ENCODE results near the gene KIAA1328.
"Not testable (repeated sequence)": the region's sequence is repeated elsewhere in the genome, so short reads cannot be mapped to it uniquely, and the experiment has no call there.

Gene KIAA1328

DNA sequence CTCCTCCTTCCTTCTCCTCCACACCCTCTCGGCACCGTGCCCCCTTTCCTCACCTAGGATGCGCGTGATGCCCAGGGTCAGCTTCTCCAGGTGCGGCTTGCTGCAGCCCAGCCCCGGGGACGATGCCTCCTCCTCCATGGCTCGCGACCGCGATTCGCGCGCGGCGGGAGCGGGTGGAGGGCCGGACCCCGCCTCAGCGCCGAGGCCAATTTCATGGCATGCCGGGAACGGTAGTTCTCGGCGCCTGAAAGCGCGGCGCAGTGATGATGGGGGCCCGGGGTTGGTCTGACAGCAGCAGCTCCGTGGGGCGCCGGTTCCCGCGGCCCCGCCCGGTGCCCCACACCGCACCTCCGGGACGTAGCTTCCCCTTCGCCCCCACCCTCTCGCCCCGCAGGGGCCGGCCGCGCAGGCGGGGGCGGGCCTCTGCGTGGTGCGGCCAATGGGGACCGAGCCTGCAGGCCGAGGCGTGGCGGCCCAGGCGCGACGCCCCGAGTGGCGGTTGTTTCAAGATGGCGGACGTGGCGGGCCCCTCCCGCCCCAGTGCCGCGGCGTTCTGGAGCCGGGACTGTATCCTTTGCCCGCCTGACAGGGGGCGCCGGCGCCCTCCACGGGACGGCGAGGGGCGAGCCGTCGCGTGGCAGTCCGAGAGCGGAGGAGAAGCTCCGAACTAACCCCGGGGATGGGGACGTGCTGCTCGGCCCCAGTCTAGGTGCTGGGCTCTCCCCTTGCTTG is at the start of gene KIAA1328, which contains the start of gene TPGS2:
Gene KIAA1328 (plus strand): TSS at position 498 of the 732 bp plus-strand sequence. CDS start 12 bp downstream, at position 510.
Gene TPGS2 (minus strand): TSS at position 373 of the 732 bp plus-strand sequence. CDS start 235 bp downstream, at position 138.
- peak; percentile 78 to 86 for DNase-seq

DNA sequence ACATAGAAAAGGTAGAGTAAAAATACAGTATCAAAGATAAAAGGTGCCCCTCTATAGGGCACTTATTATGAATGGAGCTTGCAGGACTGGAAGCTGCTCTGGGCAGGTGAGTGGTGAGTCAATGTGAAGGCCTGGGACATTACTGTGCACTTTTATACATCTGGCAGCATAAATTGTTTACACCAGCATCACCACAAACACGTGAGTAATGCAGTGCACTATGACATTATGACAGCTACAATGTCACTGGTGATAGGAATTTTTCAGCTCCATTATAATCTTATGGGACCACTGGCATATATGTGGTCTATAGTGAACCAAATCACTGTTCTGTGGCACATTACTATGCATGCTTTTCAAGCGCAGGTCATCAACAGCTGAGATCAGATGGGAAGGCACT is 48.2 kb upstream of the KIAA1328 start:
- DNase-seq: no peak

DNA sequence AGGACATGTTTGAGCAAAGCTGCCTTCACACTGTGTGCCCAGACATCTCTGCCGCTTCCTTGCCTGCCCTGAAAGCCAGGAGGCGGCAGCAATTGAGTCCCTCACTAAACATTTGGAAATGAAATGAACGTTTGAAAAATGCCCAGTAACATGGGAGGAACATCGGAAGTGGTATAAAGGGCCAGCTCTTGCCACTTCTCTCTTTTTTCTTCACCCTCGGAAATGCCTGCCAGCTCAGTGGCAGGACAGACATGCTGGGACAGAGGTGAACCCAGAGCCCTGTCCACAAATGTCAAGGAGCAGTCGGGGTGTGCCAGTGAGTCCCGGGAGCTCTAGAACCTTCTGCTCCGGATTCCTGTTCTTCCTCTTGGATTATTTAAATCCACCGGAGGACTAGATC is 46.2 kb upstream of the KIAA1328 start:
- DNase-seq: no peak

DNA sequence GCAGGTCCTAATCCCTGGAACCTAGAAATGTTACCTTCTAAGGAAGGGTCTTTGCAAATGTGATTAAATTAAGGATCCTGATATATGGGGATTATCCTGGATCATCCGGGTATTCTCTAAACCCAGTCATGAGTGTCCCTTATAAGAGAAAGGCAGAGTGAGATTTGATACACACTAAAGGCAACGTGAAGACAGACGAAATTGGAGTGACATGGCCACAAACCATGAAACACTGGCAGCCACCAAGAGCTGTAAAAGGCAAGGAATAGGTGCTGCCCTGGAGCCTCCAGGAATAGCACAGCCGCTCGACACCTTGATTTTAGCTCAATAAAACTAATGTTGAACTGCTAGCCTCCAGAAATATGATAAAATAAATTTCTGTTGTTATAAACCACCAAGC is 45.1 kb upstream of the KIAA1328 start:
- DNase-seq: no peak

DNA sequence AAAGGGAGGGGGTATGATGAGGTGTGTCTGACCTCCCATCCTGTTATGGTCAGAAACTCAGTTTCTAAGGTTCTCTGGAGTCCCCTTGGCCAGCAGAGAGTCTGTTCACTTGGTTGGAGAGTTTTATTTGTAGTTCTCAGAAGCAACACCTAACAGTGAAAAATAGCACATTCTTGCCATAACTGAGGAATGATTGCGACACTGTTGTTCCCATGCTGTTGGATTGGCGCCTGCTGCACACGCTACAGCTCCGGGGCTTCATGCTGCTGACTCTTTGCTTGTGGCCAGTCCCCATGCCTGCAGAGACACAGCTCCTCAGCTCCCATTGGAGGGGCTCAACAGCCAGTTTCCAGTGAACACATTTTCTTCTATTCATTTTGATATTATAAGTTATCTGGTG is 42.2 kb upstream of the KIAA1328 start:
- no peak for DNase-seq

DNA sequence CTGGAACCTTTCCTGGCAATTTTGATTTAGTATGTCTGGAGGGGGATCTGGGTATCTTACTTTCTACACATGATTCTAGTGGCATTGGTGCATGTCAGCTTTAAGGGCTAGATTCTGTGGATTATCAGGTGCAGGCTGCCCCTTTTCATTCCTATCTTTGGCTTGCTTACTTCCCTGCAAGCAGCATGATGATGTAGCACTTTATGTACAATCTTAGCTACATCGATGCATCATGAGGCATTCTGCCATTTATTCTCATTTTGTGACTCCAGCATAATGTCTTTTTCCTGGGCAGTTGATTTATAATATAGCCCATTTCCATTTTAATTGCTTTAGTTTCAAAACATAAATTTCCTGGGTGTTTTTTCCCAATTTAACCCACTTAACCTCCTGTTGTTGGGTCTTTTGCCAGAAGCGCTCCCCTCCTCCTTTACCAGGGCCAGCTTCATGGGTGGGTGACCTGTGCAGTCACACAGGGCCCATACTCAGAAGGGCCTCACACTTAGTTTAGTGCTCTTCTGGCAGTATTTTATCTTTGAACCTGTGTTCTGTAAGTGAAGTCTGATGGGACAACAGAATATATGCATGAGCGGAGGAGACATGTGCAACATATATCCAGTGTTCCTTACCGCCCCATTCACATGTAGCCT is 36.2 kb upstream of the KIAA1328 start:
- no peak for DNase-seq

DNA sequence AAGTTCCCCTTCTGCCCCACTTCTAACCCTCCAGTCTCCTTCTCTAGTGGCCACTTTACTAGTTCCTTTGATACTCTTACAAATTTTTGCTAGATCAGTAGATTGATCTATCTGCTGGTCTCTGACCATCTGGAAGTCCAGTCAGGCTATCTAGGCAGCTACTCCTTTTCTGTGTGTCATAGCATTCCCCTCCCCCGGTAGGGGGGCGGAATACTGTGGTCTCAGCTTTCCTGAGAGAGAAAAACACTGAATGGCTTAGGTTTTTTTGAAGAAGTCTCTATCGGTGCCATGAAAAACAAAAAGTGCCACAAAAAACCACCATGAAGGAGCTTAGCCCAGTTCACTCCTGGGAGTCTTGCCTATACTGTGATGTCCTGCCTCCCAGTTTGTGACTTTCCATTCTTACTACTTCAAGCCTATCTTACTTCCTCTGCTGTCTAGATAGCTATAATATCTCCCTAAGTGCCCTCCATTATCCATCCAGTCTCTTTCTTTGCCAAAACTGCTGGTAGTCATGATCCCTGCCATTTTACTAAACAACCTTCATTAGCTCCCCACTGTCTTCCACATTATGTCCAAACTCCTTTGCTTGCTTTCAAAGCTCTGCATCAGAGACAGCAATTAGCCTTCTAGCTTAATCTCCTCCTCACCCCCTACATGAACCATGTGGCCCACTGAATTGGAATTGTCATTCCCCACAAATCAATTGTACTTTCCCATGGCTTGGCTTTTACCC is 30.0 kb upstream of the KIAA1328 start:
- DNase-seq: no peak

DNA sequence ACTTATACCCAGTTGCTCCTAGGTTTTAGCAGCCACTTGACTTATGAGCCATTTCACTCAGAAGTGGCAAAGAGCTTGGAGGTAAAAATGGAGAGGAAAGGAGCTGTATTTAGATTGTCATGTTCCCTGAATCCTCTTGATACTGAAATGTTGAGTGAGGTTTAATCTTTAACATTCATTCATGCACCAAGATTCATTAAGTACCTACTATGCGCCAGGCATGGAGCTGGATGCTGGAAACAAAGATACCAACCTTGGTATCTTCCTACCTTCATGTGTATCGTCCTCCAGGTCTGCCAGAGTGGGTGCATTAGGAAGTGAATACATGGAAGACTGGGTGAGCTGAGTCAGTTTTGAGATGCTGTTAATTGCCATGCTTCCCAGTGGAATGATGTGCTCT is 23.8 kb upstream of the KIAA1328 start:
- no peak for DNase-seq

DNA sequence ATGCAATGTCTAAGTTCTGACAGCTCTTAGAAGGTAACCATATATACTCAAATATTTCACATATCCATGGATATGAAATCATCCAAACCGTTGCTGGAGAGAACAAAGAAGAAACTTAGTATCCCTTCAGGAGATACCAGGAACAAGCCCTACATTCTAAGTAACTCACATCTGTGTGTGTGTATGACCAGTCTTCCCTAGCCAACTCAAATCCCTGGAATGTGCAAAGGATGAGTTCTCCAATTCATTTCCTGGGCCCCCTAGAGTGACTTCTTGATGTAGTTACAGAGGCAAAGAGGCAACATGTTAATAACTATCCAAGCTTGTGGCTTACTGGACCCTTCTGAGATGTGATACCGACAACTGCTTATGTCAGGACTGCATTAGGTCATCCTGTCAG is 20.2 kb upstream of the KIAA1328 start:
- no peak for DNase-seq

DNA sequence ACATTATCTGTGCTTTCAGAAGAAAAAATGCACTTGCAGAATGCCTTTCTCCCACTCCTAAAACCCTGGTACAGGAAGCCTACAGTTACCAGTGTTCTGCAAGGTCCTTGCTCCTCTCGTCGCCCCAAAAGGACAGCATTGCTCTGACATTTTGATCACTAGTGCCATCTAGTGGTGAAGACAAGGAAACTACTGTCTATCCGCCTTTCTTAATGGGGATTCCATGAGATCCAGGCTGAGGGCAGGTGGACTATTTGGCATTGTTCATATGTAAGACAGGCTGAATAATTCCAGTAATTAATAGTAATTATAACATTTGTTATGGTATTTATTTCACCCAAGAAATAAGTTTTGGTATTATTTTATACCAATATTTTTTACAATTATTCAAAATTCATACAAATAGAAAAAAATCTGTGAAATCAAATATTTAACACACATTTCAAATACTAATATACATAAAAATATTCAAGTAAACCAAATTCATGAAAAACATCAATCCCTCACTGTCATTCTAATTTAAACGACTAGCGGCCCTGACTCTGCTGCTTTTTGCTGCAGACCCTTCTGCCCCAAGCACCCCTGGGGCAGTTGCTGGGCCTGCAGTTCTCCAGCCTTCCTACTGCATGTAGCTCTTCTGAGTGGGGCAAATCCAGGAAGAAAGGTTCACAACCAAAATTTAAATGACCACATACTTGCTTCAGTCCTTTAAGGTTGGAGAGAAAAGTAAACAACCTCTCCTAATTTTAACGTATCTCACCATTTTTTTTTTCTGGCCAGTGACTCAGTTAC is 19.1 kb upstream of the KIAA1328 start:
- DNase-seq: peak in 1 of 2 donors; percentile 84

DNA sequence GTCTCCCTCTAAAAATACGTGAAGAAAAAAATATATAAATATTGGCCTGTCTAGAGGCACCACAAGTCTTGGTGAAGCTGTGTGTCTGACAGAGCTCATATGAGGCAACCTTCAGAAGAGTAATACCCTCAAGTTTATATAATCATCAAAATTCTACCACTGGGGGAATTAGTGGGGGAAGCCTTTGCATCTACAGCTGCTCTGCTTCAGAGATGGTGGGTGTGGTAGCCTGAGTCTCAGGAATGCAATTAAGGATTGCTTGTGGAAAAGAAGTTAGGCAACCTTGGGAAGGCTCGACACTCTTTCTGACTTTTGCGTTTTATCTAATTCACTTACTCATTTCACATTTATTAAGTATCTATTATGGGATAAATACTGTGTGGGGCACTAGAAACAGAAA is 17.5 kb upstream of the KIAA1328 start:
- DNase-seq: no peak

DNA sequence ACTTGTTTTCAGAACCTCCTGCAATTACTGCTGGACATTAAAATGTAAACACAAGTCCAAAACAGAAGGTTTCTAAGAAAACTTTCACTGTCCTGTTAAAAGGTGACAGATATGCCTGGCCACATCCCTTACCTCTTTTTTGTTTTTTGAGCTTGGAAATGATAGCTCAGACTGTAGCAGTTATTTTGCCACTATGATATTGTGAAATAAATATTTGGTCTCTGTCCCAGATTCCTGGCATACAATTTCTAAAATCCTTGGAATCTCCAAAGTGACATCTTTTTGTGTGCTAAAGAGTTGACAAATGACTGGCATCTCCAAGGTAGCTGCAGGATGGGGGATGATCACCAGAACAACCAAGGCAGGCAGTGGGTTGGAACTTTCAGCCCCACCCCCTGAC is 17.0 kb upstream of the KIAA1328 start:
- no peak for DNase-seq

DNA sequence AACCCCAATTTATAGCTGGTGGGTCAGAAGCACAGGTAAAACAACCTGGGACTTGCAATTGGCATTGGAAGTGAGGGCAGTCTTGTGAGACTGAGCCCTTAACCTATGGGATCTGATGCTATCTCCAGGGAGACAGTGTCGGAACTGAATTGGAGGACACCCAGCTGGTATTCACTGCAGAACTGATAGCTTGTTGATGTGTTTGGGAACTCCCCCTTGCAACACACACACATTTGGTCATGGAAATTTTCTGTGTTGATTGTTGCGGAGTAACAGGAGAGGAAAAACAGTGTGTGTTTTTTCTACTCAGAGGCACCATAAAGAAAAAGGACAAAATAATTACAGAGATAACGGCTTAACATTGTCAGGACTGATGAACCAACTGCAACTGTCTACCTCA is 16.2 kb upstream of the KIAA1328 start:
- DNase-seq: no peak

DNA sequence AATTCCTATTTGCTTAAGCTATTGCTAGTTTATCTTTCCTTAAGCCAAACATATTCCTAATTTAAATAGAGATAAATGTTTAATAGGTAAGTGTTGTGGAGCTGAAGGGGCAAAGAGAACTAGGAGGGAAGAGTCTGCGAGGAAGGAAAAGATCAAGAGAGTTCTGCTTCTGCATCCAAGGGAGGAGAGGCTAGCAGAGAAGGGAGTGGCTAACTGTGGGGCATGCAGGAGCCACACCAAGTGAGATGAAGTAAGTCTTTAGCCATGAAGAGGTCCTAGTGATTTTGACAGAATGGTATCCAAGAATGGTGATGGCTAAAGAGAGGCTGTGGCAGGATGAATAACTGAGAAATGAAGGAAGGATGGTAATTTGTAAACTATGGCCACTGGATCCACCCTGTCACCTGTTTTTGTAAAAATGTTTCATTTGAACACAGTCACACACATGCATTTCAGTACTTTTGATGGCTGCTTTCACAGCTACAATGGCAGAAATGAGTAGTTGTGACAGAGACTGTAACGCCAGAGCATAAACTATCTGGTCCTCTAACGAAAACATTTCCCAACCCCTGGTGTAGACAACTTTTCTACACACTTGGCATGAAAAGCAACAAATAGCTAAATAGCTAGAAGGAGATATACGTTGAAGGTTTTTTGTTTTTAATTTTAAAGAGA is 15.7 kb upstream of the KIAA1328 start:
- no peak for DNase-seq

DNA sequence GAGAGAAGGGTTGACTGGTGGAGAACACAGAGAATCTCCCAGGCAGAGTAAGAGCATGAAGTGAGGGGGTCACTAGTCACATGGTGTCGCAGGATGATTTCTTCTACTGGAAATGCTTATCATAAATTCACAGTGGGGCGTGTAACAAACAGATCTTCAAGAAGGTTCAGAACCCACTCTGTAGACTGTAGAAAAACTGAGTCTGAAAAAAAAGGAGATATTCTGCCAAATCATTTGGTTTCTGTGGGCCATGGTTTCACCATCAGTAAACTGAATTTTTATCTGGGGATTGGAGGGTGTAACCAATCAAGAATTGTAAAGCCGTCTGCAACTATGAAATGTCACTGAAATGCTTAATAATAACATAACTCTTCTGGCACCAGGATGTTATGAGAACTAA is 15.1 kb upstream of the KIAA1328 start:
- DNase-seq: no peak

DNA sequence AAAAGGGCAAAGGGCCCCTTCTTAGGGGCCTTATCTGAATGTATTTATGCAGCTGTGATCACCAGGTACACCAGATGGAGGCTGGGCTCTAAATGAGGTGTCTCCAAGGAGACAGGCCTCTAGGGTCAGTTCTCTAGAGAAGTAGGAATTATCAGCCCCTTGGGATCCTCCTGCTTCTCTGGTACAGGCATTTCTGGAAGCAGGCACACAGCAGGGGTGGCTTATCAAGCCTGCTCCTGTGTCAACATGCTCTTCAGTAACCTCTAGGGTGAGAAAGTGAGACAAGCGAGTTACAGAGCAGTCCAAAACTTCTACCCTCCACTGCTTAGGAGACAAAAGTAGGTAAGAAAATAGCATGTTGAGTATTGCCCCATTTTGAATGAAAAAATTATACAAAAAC is 13.9 kb upstream of the KIAA1328 start:
- no peak for DNase-seq

DNA sequence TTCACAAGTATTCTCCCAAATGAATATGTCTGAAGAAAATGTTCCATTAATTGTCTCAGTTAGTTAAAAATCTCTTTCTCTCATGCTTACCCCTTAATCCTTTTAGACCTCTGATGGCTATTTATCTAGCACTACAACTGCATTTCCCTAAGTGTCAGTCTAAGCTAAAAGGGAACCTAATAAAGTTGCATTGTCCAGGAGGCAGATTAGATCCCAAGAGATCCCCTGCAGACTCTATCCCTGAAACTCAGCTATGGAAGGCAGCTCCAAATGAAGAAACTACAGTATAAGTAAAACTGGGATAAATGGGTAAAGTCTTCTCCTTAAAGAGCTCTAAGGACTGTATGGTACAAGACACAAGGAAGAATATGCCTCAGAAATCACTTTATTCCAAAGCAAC is 12.8 kb upstream of the KIAA1328 start:
- DNase-seq: not testable (repeated sequence)

DNA sequence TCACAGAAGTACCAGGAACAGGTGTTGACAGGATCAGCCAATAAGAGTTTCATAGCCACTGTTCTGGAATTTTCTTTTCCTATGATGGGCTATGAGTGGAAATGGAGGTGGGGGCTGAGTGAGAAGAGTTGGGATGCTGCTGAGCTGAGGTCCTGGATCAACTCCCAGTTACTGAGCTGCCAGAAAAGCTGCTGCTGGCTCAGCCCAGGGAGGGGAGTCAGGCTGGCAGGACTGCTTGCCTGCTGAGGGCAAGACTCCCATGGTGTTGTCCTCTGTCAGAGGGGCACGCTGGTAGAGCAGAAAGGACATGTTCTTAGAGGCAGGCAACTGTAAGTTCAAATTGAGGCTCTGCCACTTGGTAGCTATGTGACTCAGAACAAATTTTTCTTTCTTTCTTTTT is 11.9 kb upstream of the KIAA1328 start:
- no peak for DNase-seq

DNA sequence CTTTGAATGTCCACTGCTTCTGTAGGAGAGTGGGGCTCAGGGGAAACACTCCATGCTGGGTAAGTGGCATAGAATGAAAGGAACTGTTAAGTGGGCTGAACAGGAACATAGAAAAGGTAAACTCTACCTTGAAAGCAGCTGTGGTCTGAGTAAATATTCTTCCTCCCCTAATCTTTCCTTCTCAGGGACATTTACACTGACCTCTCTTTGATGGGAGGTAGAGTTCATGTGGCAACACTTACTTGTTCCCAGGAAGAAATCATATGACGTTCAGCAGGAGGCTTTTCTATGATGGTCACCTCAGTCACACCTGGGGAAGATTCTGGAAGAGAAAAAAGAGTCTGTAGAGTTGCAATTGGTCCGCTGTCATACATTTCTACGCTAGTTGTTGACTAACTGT is 10.3 kb upstream of the KIAA1328 start:
- no peak for DNase-seq

DNA sequence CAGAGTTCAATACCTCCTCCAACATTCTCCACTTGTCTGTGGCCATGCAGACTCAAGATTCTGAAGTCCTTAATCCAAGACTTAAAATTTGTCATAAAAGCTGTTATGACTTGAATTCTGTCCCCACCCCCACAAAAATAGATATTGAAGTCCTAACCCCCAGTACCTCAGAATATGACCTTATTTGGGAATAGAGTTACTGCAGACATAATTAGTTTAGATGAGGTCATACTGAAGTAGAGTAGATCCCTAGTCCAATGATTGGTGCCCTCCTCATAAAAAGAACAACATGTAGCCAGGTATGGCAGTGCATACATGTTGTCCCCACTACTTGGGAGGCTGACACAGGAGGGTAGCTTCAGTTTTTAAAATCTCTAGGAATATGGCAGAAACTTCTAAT is 9.3 kb upstream of the KIAA1328 start:
- DNase-seq: no peak

DNA sequence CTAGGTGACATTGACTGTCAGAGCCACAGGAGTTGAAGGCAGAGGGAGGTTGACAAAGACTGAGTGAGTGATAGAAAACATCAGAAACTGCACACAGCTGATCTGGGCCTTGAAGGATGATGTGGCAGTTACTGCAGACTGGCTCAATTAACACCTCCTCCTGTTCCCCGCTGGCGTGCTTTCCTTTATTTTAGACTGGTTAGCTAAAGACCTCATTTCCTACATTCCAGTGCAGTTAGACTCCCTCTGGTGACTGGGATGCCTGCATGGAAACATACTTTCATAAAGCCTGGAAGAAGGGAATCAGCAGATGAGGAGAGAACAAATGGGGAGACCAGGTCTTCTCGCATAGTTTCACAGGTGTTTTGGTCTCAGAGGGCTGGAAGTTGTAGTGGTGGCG is 7.2 kb upstream of the KIAA1328 start:
- no peak for DNase-seq

DNA sequence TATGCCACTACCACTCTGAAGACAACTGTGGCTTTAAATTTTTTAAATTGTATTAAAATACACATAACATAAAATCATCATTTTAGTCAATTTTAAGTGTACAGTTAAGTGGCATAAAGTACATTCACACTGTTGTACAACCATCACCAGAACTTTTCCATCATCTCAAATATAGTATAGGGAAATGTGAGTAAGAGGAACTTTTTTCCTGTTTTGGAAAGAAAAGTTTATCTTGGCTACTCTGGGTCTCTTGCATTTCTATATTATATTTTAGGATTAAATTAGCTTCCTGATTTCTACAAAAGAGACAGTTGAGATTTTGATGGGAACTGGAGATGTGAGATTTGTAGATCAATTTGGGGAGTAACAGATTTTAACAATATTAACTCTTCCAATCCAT is 3.4 kb upstream of the KIAA1328 start:
- no peak for DNase-seq

All from hippocampal formation (tissue), 2 donors.